Left ventricle myocardium inferior (tissue), 1 donor: ENCODE results near the gene KCNE4. TPM values are rescaled to one million over a fixed set of nuclear protein-coding genes. Genes with fewer than 3 reads are reported as not detected.

Experiments
- DNase-seq: peaks from one replicate; pipeline ENCODE4 v3.0.0-alpha.2; 2020
- H3K27ac ChIP-seq: fragments of 200-600 bp; replicated peaks from 2 replicates; pipeline ENCODE4 v1.8.0; 2021
- H3K27me3 ChIP-seq: fragments of 200-600 bp; 2 replicates; pipeline ENCODE4 v1.8.0; 2021; ENCODE audit warnings: low read depth
- H3K36me3 ChIP-seq: fragments of 200-600 bp; 2 replicates; pipeline ENCODE4 v1.8.0; 2021
- H3K4me1 ChIP-seq: fragments of 200-600 bp; 2 replicates; pipeline ENCODE4 v1.8.0; 2021
- H3K4me3 ChIP-seq: fragments of 200-600 bp; 2 replicates; pipeline ENCODE4 v1.8.0; 2021; ENCODE audit warnings: mild to moderate bottlenecking, moderate library complexity
- H3K9me3 ChIP-seq: fragments of 200-600 bp; replicated peaks from 2 replicates; pipeline ENCODE4 v1.8.0; 2021
- CTCF ChIP-seq: fragments of 200-600 bp; IDR thresholded peaks from 2 replicates; pipeline ENCODE4 v1.8.0; 2021; ENCODE audit warnings: antibody characterized with exemption, mild to moderate bottlenecking, borderline replicate concordance
- intact Hi-C: fragments of 100-400 bp; cut with micrococcal nuclease; formaldehyde crosslinking; loops from one replicate; pipeline ENCODE4 v1.11.0; 2022
- total RNA-seq: library from RNA; stranded (reverse); fragmentation: NEBNext Ultra II Directional; extraction: Animal tissue kit (Norgen Biotek cat#: 25700); gene quantifications from one replicate; pipeline ENCODE4 v1.2.1, GENCODE V29; 2021
- donor health status: DM: no; HTN: yes; CAD: no; lungs with severe emphysema.

The KCNE4 gene
- total RNA-seq, 1 donor from 2014 or later: 3.1 TPM

- H3K4me3 ChIP-seq: no peak overlapping the region
- H3K4me1 ChIP-seq: no peaks in the 10 kb centered on the region
- H3K9me3 ChIP-seq: no peaks in the 10 kb centered on the region
- H3K27me3 ChIP-seq: no peaks in the 10 kb centered on the region
- intact Hi-C loops: no loop called here
- TF ChIP-seq CTCF: no peak
- H3K27ac ChIP-seq: peak overlapping the region; percentile 39
- no peaks in the 10 kb centered on the region for H3K36me3 ChIP-seq
- no peak for DNase-seq
Measured at GRCh38 chr2:223008956-223009355, 43.0 kb upstream of the KCNE4 start.

DNA sequence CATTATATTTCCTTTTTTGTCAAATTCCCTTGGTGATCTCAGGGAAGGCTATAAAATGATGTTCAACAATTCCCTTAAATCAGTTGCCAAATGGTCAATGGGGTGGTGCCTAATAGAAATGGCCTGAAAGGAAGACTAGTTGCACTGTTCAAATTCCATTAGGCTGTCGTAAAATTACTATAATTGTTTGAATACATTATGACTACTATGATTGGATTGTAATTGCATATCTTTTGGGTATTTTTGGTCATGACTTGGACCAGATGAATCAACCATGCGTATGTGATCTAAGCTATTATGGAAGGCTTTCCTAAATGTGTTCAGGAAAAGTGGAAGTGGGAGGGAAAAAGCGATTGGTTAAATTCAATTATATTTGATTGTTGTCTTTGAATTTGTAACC is 41.3 kb upstream of the KCNE4 start:
- no peaks in the 10 kb centered on the region for H3K36me3 ChIP-seq
- no peak for TF ChIP-seq CTCF
- intact Hi-C loops: no loop called here
- no peaks in the 10 kb centered on the region for H3K27me3 ChIP-seq
- H3K27ac ChIP-seq: no peak overlapping the region
- H3K9me3 ChIP-seq: no peaks in the 10 kb centered on the region
- no peaks in the 10 kb centered on the region for H3K4me1 ChIP-seq
- H3K4me3 ChIP-seq: no peak overlapping the region
- no peak for DNase-seq

GRCh38 chr2:223012291-223012690 is 39.7 kb upstream of the KCNE4 start:
- H3K9me3 ChIP-seq: no peaks in the 10 kb centered on the region
- no peaks in the 10 kb centered on the region for H3K36me3 ChIP-seq
- H3K27me3 ChIP-seq: no peaks in the 10 kb centered on the region
- no peak overlapping the region for H3K27ac ChIP-seq
- TF ChIP-seq CTCF: no peak
- intact Hi-C loops: no loop called here
- no peak for DNase-seq
- no peaks in the 10 kb centered on the region for H3K4me1 ChIP-seq
- H3K4me3 ChIP-seq: no peak overlapping the region

- intact Hi-C loops: no loop called here
- H3K4me1 ChIP-seq: peaks cover 8% of the 10 kb centered on the region
- no peak for DNase-seq
- H3K9me3 ChIP-seq: no peaks in the 10 kb centered on the region
- no peaks in the 10 kb centered on the region for H3K36me3 ChIP-seq
- peak overlapping the region; percentile 50 for H3K27ac ChIP-seq
- no peak for TF ChIP-seq CTCF
- no peak overlapping the region for H3K4me3 ChIP-seq
- no peaks in the 10 kb centered on the region for H3K27me3 ChIP-seq
Measured at GRCh38 chr2:223019390-223019930, 32.5 kb upstream of the KCNE4 start.

DNA sequence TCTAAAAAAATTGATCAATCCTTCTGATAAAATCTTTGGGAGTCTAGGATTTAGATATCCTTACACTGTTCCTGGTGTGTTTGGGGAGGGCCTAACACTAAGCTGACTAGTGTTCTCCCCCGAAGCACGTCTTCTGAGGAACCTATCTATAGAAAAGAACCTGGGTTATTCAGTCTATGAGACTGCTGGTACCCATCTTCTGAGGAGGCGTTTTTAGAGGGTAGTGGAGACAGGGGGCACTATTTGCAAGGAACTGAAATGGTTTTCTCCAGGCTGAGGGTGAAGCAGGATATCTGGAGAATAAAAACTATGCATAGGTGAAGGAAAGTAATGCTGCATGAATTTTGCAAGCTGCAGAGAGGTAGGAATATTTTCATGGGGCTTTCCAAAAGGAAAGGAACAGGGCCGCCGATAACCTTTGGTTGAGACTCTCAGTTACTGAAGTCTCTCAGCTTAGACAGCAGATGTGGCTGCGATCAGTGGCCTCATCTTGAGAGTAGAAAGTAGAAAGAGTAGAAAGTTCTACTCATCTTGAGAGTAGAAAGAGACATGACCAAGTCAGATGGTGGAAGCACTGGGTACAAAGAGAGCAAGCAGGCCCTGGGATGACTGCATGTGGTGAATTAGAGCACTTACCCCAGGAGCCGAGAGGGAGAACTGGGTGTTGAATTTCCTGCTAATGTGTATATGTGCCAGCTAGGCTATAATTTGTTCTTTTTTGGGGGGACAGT is 31.8 kb upstream of the KCNE4 start:
- Histone ChIP-seq H3K9me3 (no peaks in the 10 kb centered on the region), H3K27ac (peak overlapping the region; percentile 50), H3K36me3 (no peaks in the 10 kb centered on the region), H3K4me3 (no peak overlapping the region), H3K27me3 (no peaks in the 10 kb centered on the region), H3K4me1 (peaks cover 8% of the 10 kb centered on the region)
- DNase-seq: no peak
- TF ChIP-seq CTCF: no peak
- intact Hi-C loops: no loop called here
